HG03045 (cell line): Measurements from ENCODE around the gene ERBB4.
"Not testable (repeated sequence)": the region's sequence is repeated elsewhere in the genome, so short reads cannot be mapped to it uniquely, and the experiment has no call there.

Experiments used
- ATAC-seq: cut with Tn5 transposase; IDR thresholded peaks from one replicate; pipeline ENCODE4 v1.9.1; 2021; ENCODE audit warnings: mild to moderate bottlenecking, moderate library complexity; ENCODE audit not compliant: unreplicated experiment

The ERBB4 gene

GRCh38 chr2:212027681-212028628 is 510.6 kb downstream of the ERBB4 start:
- no peak for ATAC-seq

DNA sequence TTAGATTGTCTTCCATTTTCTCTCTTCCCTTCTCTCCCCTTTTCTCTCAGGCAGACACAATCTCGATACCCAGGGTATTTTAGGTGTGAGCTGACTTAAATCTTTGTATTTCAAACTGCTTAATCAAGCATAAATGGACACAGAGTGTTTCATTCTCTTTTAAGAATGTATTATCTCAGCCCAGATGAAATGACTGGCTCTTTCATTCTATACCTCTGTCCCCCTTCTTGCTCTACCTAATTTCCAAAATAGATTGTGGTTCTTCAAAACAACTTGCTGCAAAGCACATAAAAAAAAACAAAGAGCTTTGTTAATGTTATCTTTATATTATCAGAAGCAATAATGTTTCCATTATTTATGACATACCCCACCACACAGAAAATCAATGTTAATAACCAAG is 514.6 kb downstream of the ERBB4 start:
- no peak for ATAC-seq

DNA sequence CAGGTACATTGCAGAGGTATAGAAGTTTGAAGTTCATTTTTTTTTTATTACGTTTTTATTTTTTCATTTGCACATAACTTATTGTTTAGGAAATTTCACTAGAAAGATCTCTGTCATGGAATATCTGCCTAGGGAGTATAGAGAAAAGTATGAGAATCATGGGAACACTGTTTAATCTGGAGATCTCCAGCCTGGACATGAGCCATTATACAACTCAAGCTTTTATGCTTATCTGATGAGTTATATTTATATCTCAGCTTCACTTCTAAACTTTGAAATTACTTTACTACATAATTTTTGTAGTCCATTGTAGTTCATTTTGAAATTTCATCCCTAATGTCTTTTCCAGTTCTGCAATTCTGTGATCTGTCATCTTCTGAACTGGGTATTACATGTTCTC is 515.6 kb downstream of the ERBB4 start:
- ATAC-seq: no peak

DNA sequence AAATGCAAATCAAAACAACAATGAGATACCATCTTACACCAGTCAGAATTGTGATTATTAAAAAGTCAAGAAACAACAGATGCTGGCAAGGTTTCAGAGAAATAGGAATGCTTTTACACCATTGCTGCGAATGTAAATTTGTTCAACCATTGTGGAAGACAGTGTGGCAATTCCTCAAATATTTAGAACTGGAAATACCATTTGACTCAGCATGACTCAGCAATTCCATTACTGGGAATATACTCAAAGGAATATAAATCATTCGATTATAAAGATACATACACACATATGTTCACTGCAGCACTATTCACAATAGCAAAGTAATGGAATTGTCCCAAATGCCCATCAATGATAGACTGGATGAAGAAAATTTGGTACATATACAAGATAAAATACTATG is 516.7 kb downstream of the ERBB4 start:
- no peak for ATAC-seq

DNA sequence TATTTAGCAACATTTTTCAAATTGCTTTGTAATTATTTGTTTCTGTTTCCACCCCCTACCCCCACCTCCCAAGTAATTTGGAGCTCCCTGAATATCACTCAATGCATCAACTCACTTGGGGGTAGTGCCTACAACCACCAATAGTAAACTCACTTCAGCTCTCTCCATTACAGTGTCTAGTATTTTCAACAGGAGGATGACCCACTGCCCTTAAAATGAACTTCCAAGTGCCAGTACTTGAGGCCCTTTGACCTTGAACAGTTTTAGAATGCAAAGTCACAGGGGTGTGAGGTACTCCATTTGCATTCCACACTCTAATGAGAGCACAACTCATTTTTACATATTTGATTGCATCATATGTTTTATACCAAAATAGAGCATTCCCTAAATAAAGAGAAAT is 523.0 kb downstream of the ERBB4 start:
- ATAC-seq: no peak

- ATAC-seq: no peak
Observed at GRCh38 chr2:212013626-212014025, 525.0 kb downstream of the ERBB4 start.

GRCh38 chr2:212010305-212010704 is 528.3 kb downstream of the ERBB4 start:
- not testable (repeated sequence) for ATAC-seq

DNA sequence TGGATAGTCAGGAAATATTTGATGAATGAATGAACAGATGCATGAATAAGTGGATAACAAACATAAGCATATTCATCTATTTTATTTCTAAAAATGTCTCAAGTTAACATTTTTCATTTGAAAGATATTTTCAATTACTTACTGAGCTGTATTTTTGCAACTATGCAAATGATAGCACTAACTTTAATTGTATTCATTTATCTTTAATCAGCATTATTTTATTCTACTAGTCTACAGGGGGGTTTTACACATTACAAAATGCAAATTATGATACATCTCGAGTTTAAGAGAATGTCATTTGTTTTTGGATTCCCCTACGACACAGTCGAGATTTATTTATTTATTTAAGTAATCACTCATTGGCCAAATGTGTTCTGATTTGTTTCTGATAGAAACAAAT is 530.6 kb downstream of the ERBB4 start:
- no peak for ATAC-seq

- ATAC-seq: no peak
Observed at GRCh38 chr2:212005085-212005671, 533.4 kb downstream of the ERBB4 start.

DNA sequence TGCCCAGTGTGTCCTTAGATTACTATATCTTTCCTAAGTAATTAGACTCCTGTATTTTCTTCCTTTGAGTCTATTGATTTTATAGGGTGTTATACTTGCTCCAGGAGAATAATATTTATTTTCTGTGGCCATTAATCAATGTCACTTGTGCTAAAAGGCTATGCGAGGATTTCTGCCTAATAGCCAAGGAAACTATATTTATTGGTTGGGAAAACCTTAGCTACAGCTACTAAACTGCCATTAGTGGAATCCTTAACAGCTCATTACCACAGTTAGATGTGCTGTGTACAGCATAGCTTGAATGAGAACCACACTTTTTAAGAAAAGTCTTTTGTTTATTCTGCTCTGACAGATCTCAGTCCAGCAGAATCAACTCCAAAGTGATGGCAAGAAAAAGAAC is 537.3 kb downstream of the ERBB4 start:
- no peak for ATAC-seq

GRCh38 chr2:211996857-211997256 is 541.7 kb downstream of the ERBB4 start:
- no peak for ATAC-seq

- no peak for ATAC-seq
Observed at GRCh38 chr2:211994806-211995205, 543.8 kb downstream of the ERBB4 start.

DNA sequence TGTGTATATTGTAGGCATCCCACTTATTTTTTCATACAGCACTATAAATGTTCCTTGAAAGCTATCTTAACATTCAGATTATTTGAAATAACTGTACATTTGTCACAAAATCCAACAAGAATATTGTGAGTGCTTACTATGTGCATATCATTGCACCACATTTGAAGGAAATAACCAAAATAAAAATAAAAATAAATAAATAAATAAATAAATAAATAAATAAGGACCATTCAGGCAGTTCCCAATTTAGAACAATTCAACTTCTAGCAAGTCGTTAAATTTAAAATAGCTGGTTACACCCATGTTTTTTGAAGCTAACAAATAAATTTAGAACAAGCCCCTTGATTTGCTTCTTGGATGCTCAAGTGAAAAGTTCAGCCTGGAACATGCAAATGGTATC is 548.3 kb downstream of the ERBB4 start:
- no peak for ATAC-seq

- ATAC-seq: no peak
Observed at GRCh38 chr2:211986313-211986712, 552.3 kb downstream of the ERBB4 start.

GRCh38 chr2:211985393-211985792 is 553.2 kb downstream of the ERBB4 start:
- ATAC-seq: no peak

GRCh38 chr2:211982162-211982561 is 556.4 kb downstream of the ERBB4 start:
- ATAC-seq: no peak

DNA sequence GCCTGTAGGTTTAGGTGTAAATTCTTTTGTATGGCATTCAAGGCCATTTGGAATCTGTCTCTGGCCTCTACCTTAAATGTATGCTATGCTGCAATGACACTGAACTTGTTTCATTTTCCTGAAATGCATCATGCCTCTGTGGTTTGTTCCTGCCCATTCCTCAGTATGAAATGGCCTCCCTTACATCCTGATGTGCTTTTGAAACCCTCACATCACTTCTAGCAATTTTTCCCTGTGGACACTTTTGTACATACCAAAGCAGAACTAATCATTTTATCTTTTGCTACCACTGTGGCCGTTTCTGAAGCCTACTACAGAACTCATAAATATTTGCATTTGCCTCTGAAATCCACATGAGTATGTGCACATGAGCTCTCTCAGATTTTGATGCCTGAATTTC is 557.2 kb downstream of the ERBB4 start:
- ATAC-seq: no peak

- no peak for ATAC-seq
Observed at GRCh38 chr2:211976076-211976475, 562.5 kb downstream of the ERBB4 start.

- ATAC-seq: no peak
Observed at GRCh38 chr2:211967234-211967633, 571.4 kb downstream of the ERBB4 start.

DNA sequence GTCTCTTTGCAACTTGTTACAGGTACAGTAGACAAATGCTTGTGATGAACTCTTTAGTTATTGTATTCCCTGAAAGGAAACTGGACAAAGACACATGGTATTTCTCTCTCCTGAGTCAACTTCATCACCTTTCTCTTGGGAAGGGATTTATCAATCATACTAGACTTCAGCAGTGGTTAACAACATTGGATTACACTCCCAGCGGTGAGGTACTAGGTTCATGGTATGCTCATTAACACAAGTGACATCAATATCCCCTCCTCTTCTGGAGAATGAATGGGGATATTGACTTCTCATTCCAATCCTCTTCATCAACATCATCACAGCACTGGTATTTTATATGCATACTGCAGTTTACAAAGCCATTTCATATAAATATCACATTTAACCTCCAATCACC is 574.6 kb downstream of the ERBB4 start:
- no peak for ATAC-seq

GRCh38 chr2:211957799-211958198 is 580.8 kb downstream of the ERBB4 start:
- ATAC-seq: peak; percentile 93

DNA sequence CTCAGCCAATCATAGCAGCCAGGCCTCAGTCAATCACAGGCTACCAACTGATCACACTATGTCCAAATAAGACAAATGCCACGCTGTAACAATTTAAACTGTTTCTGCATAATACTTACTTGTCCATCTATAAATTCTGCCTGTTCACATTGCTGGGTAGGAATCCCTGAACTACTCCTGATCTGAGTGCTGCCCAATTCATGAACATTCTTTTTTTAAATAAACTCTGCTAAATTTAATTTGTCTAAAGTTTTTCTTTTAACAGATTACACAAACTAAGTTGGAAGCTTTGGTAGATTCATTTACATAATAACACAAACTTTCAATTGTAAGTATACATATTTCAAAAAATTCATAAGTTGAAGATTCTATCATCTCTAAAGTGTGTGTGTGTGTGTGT is 583.0 kb downstream of the ERBB4 start:
- ATAC-seq: no peak
